ENCODE data around the gene CC2D1B.

CC2D1B gene

GRCh38 chr1:52358851-52359497, 7.0 kb downstream of the CC2D1B start:
- no peak for DNase-seq

- no peak for DNase-seq
These were observed 8.6 kb downstream of the CC2D1B start for GRCh38 chr1:52357397-52357796.

GRCh38 chr1:52356818-52357355, 9.1 kb downstream of the CC2D1B start:
- DNase-seq, result no peak

- no peak for DNase-seq
These were observed 10.0 kb downstream of the CC2D1B start for GRCh38 chr1:52355847-52356505.

GRCh38 chr1:52355436-52355835, 10.6 kb downstream of the CC2D1B start:
- DNase-seq, result no peak

GRCh38 chr1:52352690-52353089, 13.3 kb downstream of the CC2D1B start:
- DNase-seq, result no peak

- no peak for DNase-seq
These were observed 17.2 kb downstream of the CC2D1B start for GRCh38 chr1:52348704-52349300.

- DNase-seq, result no peak
These were observed 19.4 kb downstream of the CC2D1B start for GRCh38 chr1:52346653-52347052.

- DNase-seq, result no peak
These were observed 20.8 kb downstream of the CC2D1B start for GRCh38 chr1:52345252-52345651.

- no peak for DNase-seq
These were observed 22.0 kb downstream of the CC2D1B start for GRCh38 chr1:52343979-52344378.

GRCh38 chr1:52341655-52342260, 24.2 kb downstream of the CC2D1B start:
- DNase-seq, result no peak

- no peak for DNase-seq
These were observed 28.6 kb downstream of the CC2D1B start for GRCh38 chr1:52337439-52337838.

- DNase-seq, result no peak
These were observed 31.0 kb downstream of the CC2D1B start for GRCh38 chr1:52334906-52335528.

GRCh38 chr1:52332411-52332810, 33.6 kb downstream of the CC2D1B start:
- no peak for DNase-seq

GRCh38 chr1:52328615-52329014, 37.4 kb downstream of the CC2D1B start:
- DNase-seq, result no peak

GRCh38 chr1:52325786-52326185, 40.2 kb downstream of the CC2D1B start:
- DNase-seq, result no peak

GRCh38 chr1:52323731-52324130, 42.3 kb downstream of the CC2D1B start:
- no peak for DNase-seq

- no peak for DNase-seq
These were observed 44.9 kb downstream of the CC2D1B start for GRCh38 chr1:52321061-52321460.

- DNase-seq, result no peak
These were observed 59.6 kb downstream of the CC2D1B start for GRCh38 chr1:52306227-52307006.

- DNase-seq, result no peak
These were observed 60.4 kb downstream of the CC2D1B start for GRCh38 chr1:52305417-52306226.
